NCI-H1105 (cell line): ENCODE data around the gene COL15A1.

Experiments used
- DNase-seq: peaks from one replicate; lab custom pipeline; 2025; lab: John Stamatoyannopoulos, UW

Gene COL15A1

DNA sequence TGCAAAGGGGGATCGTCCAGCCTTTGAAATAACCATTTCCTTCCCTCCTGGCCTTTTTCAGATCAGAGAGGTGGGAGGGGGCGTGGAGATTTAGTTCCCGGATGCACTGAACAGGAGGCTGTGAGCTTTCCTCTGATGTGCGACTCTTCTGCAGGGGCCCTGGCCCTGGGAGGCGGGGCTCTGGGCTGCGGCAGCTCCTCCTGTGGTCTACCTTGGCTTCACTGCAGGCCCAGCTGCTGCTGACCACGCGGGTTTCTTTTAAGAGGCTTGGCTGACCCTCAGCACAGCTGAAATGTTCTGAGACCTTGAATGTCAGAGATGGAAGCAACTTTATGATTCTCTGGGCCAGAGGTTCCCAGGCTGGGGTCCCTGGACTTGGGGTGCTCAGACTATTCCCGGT lies 27.0 kb upstream of the COL15A1 start:
- no peak for DNase-seq

DNA sequence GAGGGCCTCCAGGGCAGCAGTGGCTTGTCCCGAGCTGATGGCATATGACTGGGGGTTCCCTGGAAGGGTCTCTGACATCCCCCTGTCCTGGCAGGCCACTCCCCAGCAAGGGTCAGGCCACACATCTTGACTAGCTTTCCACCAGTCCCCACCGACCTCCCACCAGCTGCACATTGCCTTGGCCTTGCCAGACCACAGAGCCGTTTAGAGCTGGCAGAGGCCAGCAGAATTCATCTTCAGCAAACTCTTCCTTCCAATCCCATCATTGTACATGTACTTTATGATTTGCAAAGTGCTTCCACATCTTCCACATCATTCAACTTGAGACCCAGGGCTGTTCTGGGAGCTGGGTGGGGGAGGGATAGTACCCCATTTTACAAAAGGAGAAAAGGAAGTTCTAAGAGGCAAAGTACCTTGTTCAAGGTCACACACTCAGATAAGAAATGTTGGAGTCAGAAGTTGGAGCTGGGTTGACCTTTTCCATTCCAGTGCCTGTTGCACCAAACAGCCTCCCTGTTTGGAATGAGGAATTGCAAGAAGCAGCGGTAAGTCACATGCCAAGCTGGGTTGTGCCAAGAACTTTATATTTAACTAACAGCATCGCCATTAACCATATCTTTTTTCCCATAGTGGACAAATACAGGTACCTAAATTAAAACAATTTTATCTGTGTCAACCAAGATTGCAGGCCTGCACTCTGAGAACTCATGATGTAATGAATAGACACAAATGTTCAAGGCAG lies 25.8 kb upstream of the COL15A1 start:
- no peak for DNase-seq

DNA sequence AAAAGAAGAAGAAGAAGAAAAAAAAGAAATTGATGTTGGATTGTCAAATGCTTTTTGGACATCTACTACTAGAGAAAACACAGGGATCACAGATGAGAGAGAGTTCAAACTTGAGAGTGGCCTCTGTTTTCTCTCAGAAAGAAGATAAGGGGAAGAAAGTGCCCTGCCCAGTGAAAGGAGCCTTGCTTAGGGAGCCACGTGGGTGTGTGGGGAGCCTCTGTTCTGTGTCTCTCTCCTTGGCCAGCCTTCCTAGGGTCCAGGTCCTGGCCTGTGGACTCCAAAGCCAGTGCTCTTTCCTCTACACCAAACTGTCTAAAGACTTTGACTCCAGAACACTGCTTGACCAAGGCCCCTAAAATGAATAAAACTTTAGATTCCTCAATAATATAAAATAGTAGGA lies 22.0 kb upstream of the COL15A1 start:
- no peak for DNase-seq

DNA sequence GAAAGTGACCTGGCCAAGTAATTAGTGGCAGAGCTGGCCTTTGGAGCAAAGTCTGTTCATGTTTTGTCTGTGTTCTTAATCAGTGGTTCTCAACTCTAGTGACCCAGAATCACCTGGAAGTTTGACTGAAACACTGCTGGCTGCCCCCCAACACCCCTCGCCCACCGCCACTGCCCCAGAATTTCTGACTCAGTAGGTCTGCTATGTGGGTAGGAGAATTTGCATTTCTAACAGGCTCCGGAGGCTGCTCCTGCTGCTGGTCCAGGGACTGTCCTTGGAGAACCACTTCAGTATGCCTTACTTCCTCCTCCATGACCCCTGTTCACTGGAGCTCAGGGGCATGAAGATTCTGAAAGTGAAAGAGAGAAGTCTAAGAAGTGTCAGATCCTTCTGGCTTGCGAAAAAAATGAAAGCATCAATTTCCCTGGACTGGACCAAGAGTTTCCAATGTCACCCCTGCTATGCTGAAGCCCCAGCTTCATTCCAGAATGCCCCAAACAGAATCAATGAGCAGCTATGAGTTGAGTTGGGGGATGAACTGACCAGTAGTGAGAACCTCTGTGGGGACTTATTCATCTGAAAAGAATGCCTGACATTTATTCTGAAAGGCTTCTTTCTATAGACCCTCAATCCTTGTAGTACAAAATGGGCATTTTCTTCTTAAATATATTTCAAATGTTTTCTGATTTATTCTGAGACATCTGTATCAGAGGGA lies 20.8 kb upstream of the COL15A1 start:
- DNase-seq, result no peak

DNA sequence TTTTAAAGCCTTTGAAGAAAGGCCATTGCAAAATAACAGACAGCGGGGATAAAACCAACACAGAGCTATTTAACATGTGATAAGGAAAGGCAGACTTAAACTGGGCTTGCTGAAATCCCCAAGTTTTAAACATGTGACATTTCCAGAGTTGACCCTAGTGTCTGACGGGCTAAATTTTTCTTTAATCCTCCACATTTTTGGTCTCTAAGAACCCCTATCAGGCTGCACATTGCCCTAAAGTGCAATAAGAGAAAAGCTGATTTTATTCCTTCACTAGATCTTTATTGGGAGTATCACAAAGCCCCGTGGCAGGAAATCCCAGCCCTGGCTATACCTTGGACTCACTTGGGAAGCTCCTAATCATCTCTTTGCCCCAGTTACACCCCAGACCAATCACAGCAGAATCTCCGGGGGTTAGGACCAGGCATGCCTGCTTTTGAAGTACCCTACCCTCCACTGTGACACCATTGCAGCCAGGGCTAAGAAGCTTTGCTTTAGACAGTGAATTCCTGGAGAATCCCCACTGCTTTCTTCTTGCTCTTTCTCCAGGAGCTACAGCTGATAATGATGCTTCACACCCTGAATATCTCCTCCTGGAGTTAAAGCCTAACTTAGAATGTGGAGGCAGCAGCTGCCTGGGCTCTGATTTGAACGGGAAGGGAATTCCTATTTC lies 20.1 kb upstream of the COL15A1 start:
- DNase-seq, result no peak

DNA sequence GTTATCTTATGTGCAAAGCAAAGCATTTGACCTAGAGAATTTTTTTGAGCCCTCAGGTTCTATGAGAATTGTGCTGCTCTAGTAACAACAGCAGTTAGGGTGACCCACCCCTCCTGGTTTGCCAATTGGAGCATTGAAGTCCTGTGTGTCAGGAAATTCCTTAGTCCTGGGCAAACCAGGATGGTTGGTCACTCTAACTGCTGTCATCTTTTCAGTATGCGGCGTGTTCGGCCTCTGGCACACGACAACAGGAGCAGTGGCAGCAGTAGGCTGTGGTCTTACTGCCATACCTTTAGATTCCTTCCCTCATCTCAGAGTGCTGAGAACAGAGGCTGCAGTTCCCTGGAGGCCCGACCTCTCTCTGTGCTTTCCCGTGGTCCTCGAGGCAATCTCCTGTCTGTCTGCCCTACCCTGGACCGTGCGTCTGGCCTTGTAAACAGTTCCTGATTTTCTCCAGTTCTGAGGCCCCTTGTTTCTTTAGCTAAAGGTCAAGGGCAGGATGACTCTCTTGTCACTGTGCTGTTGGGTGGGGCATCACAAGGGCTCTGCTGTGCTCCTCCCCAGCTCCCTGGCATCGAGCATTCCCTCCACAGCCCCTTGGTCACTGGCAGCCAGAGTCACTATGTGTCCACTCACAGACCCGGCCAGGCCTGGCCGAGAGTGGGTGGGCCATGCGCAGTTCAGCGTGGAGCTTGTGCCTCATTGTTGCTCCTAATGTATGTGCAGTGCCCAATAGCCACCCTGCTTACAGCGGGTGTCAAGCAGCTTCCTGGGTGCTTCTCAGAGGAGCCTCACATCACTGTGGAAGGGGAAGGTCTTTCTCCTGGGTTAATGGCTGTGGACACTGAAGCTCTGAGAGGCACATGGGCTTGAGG lies 18.5 kb upstream of the COL15A1 start:
- DNase-seq, result no peak

DNA sequence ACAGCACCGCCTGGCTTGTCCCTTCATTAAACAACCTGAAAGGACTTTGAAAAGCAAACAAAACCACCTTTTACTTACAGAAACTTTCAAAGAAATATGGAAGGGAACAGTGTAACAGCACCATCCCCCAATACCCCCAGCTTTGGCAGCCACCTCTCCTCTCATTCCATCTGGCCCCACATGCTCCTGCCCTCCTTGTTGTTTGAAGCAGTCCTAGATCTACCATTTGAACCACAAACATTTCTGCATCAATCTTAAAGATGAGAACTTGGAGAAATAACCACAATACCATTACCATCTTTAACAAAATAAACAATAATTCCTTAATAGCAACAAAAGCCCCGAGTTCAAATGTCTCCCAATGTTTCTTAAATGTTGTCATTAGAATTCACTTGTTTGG lies 17.8 kb upstream of the COL15A1 start:
- DNase-seq, result no peak

DNA sequence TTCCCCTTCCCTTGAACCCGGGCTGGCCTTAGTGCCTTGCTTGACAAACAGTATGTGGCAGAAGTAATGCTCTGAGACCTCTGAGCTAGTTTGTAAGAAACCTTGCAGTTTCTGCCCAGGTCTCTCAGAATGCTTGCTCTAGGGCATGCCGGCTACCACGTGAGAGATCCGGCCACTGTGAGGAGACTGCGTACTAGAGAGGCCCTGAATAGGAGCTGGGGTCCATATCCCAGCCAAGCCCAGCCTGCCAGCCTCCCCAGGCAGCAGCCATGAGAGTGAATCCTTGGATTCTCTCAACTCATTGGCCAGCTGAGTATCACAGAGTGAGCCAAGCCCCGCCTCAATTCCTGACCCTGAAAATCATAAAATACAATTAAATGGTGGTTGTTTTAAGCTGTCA lies 16.0 kb upstream of the COL15A1 start:
- DNase-seq, result no peak

DNA sequence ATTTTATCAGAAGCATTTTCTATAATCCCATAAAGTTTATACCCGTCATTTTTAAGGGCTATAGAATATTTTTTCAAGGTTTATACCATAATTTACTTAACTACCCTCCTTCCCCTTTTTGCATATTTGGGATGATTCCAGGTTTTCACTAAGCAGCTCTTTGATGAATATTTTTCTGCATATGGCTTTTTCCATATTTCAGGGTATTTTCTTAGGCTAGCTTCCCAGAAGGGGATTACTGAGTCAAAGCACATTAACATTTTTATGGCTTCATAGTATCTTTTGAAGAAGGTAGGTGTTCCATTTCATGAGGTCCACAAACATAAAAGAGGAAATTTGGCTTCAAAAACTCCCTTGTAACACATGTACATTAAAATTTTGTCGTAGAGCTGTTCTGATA lies 14.6 kb upstream of the COL15A1 start:
- DNase-seq, result no peak

DNA sequence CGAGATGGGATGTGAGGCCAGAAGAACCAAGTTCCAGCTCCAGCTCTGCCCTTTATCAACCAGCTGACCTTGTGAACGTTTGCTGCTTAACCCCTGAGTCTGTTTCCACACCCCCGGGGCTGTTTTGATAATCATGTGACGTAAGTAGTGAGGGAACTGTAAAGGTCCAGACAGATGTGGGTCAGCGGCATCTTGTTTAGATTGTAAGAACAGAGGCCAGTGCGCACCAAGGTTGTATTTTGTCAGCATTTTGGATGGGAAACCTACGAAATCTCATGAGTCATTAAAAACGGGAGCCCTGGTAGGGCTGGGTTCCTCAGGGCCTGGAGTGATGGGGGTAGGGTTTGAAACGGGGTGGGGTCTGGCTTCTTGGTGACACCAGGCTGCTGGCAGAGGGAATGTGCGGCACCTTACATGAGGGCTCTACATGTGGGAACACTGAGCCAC lies 13.8 kb upstream of the COL15A1 start:
- no peak for DNase-seq

DNA sequence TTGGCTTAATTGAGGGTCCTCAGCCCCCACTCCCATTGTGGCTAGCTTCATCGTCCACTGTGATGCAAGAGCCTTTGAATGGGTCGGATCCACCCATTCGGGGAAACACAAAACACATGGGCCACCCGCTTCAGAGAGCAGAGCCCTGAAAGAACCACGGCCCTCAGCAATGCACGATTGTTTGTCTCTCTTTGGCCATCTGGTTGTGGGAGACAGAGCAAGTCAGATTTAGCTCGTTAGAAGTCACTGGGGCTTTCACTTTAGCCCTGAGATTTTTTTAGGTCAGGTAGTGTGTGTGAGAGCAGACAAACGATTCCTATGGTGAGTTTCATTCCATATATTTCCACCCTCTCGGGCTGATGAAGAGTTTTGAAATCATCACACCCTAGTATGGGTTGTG lies 12.9 kb upstream of the COL15A1 start:
- no peak for DNase-seq

DNA sequence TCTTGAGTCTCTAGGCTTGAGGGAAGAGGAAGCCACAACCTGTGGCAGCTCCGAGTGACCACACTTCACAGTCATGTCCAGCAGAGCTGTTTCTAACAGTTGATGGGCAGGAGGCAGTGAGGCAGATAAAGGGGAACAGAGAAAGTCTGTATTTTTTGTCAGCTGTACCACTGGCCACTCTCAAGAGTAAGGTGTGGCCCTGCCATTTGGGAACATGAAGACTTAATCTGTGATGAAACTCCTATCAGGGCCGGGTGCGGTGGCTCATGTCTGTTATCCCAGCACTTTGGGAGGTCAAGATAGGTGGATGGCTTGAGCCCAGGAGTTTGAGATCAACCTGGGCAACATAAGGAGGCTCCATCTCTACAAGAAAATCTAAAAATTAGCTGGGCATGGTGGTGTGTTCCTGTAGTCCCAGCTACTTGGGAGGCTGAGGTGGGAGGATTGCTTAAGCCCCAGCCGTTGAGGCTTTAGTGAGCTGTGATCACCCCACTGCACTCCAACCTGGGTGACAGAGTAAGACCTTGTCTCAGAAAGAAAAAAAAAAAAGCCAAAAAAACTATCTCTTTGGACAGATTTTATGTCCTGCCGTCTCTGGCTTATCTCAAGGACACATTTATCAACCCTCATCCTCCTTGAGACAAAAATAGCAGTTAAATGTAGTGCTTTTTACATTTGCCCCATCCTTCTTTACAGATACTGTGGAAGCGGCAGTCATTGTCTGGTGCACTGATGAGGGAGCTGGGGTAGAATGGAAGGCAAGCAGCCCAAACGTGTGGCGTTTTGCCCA lies 11.9 kb upstream of the COL15A1 start:
- no peak for DNase-seq

DNA sequence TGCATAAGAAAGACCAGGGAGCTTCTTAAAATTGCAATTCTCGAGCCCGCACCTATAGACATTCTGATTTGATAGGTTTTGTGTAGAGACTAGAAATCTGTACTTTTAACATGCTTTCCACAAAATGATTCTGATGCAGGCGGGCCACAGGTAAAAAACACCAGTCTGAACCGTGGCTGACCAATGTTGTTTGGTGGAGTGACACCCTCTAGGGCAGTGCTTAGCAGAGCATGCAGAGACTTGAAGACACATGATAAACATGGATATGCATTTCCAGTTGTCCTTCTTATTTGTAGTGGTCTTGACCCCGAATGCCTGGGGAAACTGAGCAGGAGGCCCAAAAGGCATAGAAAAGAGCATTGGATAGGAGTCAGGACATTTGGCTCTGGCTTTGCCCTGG lies 10.5 kb upstream of the COL15A1 start:
- DNase-seq, result no peak

DNA sequence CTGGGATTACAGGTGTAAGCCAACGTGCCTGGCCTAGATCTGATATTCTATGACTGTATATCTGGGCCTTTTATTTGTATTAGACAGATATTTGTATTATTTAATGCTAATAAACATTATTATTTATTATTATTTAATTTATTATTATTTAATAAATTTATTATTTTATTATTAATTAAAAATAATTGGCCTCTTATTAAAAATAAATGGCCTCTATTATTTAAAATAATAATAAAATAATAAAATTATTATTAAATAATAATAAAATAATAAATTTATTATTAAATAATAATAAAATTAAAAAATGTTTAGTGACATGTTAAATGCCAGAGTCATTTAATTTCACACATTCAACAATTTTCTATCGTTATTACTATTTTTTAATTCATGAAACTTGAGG lies 9.8 kb upstream of the COL15A1 start:
- DNase-seq, result no peak

DNA sequence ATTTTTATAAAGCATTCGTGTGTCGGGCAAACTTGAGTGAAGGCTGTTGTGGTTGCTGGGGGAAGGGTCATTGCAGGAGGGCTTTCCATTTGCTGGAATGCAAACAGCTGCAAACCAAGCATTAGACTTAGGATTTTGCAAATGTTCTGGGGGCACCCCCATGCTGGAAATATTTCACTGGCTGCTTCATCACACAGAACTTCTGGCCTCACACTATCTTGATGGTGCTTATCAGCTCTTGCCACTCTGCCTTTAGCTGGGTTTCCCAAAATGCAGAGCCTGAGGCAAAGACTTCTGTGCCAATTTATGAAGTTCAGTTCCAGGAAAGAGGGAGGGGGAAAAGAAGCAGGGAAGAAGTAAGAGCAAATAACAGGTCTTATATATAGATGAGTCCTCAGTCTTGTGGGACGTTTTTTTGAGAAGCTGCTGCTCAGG lies 8.6 kb upstream of the COL15A1 start:
- no peak for DNase-seq

DNA sequence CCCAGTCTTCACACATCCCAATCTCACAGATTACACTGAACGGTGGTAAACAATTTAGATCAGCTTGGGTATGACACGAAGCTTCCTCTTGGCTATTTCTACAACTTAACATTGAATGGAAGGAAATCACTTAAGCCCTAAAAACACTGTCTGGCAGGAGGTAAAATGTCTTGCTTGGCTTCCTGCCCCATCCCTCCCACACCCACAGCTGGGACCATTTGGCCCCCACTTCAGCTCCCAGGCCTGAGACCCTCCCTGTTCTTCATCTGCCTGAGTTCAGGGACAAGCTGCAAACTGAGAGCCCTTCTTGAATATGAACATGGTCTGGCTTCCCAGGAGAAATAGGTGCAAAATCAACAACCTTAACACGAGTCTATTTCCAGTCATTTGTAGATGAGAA lies 3.4 kb upstream of the COL15A1 start:
- DNase-seq, result no peak

DNA sequence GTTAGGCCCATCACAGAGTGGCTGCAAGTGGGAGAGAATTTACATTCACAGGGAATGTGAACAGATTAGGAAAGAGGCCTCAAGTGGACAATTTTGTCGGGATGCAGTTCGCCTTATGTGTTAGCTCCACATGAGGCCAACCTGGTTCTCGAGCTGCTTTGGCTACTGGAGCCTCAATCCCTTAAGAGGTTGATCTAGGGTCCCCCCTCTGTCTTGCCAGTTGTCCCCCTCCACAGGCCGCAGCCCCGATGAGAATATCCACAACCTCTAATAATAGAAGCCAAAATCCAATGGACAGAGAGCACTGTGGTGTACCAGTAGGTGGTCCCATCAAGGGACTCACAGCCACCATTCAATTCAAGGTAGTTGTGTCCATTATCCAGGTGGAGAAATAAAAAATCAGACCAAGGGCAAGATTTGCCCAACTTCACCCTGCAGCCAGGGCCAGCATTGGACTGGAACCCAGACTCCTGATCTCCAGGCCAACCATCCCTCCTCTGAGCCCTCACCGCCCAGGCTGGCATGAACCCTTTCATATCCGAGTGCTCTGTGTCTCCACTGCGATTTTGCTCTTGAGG lies 1.7 kb upstream of the COL15A1 start:
- no peak for DNase-seq

DNA sequence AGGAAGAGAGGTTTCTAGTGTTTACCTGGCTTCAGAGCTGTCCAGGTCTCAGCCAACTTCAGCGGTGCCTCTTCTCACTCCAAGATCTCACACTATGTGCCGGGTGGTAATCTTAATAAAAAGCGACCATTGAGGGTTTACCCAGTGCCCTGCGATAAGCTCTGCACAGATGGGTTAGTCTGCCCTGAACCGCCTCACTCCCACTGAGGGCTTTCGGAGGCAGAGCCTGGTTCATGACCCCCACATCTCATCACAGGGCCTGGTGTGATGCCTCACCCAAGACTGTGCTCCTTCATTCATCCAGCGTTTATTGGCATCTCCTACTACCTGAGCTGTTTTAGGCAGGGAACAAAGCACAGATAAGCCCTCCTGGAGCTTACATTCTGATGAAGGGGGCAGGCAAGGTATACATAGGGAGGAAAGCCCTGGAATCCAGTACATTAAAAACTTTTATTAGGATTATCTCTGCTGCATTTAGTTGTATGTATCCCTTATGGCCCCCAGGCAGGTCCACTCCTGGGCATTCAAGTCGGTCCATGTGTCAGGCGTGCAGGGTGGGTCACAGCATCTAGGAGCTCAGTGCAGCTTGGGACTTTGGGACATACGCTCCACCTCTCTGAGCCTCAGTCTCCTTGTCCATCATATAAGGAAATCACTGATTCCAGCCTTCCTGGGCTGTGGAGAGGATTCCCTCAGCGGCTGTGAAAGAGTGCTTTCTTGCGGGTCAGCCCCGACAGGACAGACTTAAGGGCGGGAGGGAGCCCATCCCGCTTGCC lies 613 bp upstream of the COL15A1 start:
- no peak for DNase-seq

DNA sequence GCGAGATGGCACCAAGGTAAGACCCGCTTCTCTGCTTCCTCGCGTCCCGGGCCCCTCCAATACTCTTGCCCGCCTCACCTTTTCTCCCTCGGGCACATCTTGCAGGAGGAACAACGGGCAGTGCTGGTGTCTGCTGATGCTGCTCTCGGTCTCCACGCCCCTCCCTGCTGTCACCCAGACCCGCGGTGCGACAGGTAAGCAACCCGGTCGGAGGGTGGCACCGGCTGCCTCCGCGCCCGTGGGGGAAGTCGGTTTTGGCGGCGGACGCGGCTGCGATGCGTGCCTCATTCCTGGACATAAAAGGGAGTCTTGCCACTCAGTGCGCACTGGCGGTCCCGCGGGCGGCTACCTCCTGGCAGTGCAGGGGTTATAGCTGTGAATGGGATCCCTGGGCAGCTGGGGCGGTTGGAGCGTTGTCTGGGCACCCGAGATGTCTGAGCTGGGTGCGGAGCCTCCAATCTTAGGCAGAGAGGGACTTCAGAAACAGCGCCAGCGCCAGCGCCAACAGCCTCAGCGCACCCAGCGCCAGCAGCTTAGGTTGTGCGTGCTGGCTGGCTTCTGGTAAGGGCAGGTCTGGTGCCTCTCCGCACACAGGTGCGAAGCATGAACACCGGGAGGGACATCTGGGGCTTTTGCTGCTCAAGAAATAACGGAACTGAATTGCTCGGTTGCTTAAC lies 488 bp downstream of the COL15A1 start:
- DNase-seq, result peak; percentile 22

DNA sequence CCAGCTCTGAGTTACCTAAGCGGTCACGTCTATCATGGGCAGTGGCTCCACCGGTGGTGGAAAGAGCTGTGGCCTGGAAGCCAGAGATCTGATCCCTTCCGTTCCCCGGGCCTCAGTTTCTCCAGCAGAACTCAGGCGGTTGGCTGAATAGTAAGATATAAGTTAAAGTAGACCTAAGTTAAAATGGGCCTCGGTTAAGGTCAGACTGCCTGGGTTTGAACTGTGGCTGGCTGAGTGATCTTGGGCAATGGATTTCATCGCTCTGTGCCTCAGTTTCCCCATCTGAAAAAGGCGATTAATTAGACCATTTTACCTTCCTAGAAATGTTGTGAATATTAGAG lies 997 bp downstream of the COL15A1 start:
- DNase-seq, result no peak
